ENCODE measurements around the gene MYO1D.

GRCh38 chr17:32445971-32446370 is 431.0 kb downstream of the MYO1D start:
- TF ChIP-seq, protein P1, sequence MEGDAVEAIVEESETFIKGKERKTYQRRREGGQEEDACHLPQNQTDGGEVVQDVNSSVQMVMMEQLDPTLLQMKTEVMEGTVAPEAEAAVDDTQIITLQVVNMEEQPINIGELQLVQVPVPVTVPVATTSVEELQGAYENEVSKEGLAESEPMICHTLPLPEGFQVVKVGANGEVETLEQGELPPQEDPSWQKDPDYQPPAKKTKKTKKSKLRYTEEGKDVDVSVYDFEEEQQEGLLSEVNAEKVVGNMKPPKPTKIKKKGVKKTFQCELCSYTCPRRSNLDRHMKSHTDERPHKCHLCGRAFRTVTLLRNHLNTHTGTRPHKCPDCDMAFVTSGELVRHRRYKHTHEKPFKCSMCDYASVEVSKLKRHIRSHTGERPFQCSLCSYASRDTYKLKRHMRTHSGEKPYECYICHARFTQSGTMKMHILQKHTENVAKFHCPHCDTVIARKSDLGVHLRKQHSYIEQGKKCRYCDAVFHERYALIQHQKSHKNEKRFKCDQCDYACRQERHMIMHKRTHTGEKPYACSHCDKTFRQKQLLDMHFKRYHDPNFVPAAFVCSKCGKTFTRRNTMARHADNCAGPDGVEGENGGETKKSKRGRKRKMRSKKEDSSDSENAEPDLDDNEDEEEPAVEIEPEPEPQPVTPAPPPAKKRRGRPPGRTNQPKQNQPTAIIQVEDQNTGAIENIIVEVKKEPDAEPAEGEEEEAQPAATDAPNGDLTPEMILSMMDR (IDR thresholded peaks at IDR 0.05; ENCODE audit: insufficient read depth, low read depth, low read length), result no peak
- TF ChIP-seq EZH2 (IDR thresholded peaks at IDR 0.05; ENCODE audit: insufficient read depth, low read length), result no peak
